Lower leg skin (tissue), 4 donors: ENCODE data around the gene IL6R. TPM values are rescaled to one million over a fixed set of nuclear protein-coding genes. Genes with fewer than 3 reads are reported as not detected.
A peak's percentile ranks its signal among the peaks of the same experiment; 100 is the strongest.

ENCODE experiments used
- DNase-seq, 2 donors: peaks; one replicate each; pipeline ENCODE4 v3.0.0-alpha.2; 2019; ENCODE audit warnings: low spot score in 2 of 2
- H3K4me3 ChIP-seq: fragments of 200-600 bp; sonication (generic); 2 replicates; pipeline ENCODE4 v1.5.1; 2017; ENCODE audit warnings: mild to moderate bottlenecking, low read depth; ENCODE audit not compliant: poor library complexity, severe bottlenecking
- CTCF ChIP-seq, 3 donors: fragments of 450-650 bp; IDR thresholded peaks; one replicate each; pipeline ENCODE4 v1.5.1; 2016; ENCODE audit warnings: antibody characterized with exemption in 3 of 3, mild to moderate bottlenecking in 3 of 3, moderate library complexity in 2 of 3
- POLR2A ChIP-seq, 2 donors: fragments of 450-650 bp; IDR thresholded peaks; one replicate each; pipeline ENCODE4 v1.6.1; 2016 to 2017; ENCODE audit warnings: antibody characterized with exemption in 2 of 2, mild to moderate bottlenecking in 1 of 2, moderate library complexity in 1 of 2
- whole genome bisulfite sequencing, 2 donors: methylation state at CpG; one replicate each; pipeline ENCODE4 v1.1.5; 2018; 5-methylcytosine and 5-hydroxymethylcytosine counted together
- intact Hi-C: fragments of 100-400 bp; cut with DNase I; formaldehyde crosslinking; loops from one replicate; pipeline ENCODE4 v1.15.0; 2023; ENCODE audit warnings: low total_unique reads
- total RNA-seq, 4 donors: library from RNA; depleted of rRNA; stranded (reverse); fragments of >200 nt; gene quantifications; one replicate each; pipeline ENCODE4 v1.1.0, GENCODE V29; 2016

IL6R gene
- total RNA-seq, 4 donors from 2014 or later = 14.7 to 42.1 (median 21.8) TPM

- DNase-seq = no peak
- TF ChIP-seq CTCF (IDR thresholded peaks at IDR 0.05) = no peak
- no peak for TF ChIP-seq POLR2A (IDR thresholded peaks at IDR 0.05)
- 85% methylated on average over 8 of the region's 8 CpGs for WGBS, 2 donors
- no peak overlapping the region for H3K4me3 ChIP-seq
- intact Hi-C loops = no loop called here
Measured at GRCh38 chr1:154441241-154441888, 36.2 kb downstream of the IL6R start.

GRCh38 chr1:154442006-154442740 is 37.0 kb downstream of the IL6R start:
- no peak overlapping the region for H3K4me3 ChIP-seq
- no peak for TF ChIP-seq CTCF (IDR thresholded peaks at IDR 0.05)
- TF ChIP-seq POLR2A (IDR thresholded peaks at IDR 0.05) = no peak
- intact Hi-C loops = no loop called here
- WGBS, 2 donors = 89 to 90% methylated on average over 13 of the region's 13 CpGs
- no peak for DNase-seq

GRCh38 chr1:154443274-154444013 is 38.3 kb downstream of the IL6R start:
- no peak for DNase-seq
- WGBS, 2 donors = 72 to 76% methylated on average over 8 of the region's 8 CpGs
- H3K4me3 ChIP-seq = no peak overlapping the region
- no peak for TF ChIP-seq CTCF (IDR thresholded peaks at IDR 0.05)
- no peak for TF ChIP-seq POLR2A (IDR thresholded peaks at IDR 0.05)
- intact Hi-C loops = no loop called here

- no peak for TF ChIP-seq CTCF (IDR thresholded peaks at IDR 0.05)
- no peak for DNase-seq
- WGBS, 2 donors = 69 to 71% methylated on average over 7 of the region's 7 CpGs
- H3K4me3 ChIP-seq = no peak overlapping the region
- intact Hi-C loops = no loop called here
Measured at GRCh38 chr1:154445040-154445472, 39.9 kb downstream of the IL6R start.

- intact Hi-C loops = no loop called here
- WGBS, 2 donors = 64 to 65% methylated on average over 10 of the region's 10 CpGs
- H3K4me3 ChIP-seq = no peak overlapping the region
- DNase-seq = peak in 1 of 2 donors; percentile 90
- no peak for TF ChIP-seq POLR2A (IDR thresholded peaks at IDR 0.05)
- no peak for TF ChIP-seq CTCF (IDR thresholded peaks at IDR 0.05)
Measured at GRCh38 chr1:154446292-154446691, 41.1 kb downstream of the IL6R start.
